Glutamatergic neuron (in vitro differentiated cells): Measurements from ENCODE around the gene HIP1R. TPM values are rescaled to one million over a fixed set of nuclear protein-coding genes. Genes with fewer than 3 reads are reported as not detected.

Experiments
- DNase-seq: peaks from one replicate; pipeline ENCODE4 v3.0.0; 2022
- H3K27ac Mint-ChIP-seq: one replicate; pipeline ENCODE4 v1.8.0; 2020; ENCODE audit warnings: mild to moderate bottlenecking, mixed read lengths, inconsistent platforms; ENCODE audit not compliant: unreplicated experiment
- H3K27me3 Mint-ChIP-seq: one replicate; pipeline ENCODE4 v1.8.0; 2020; ENCODE audit warnings: mild to moderate bottlenecking, moderate library complexity, mixed read lengths, inconsistent platforms; ENCODE audit not compliant: unreplicated experiment
- H3K36me3 Mint-ChIP-seq: one replicate; pipeline ENCODE4 v1.8.0; 2020; ENCODE audit warnings: mild to moderate bottlenecking, mixed read lengths, inconsistent platforms; ENCODE audit not compliant: unreplicated experiment
- H3K4me1 Mint-ChIP-seq: one replicate; pipeline ENCODE4 v1.8.0; 2020; ENCODE audit warnings: mild to moderate bottlenecking, low read depth, mixed read lengths, inconsistent platforms; ENCODE audit not compliant: unreplicated experiment
- H3K4me3 Mint-ChIP-seq: one replicate; pipeline ENCODE4 v1.8.0; 2020; ENCODE audit warnings: mild to moderate bottlenecking, mixed read lengths, inconsistent platforms; ENCODE audit not compliant: unreplicated experiment
- H3K9me3 Mint-ChIP-seq: one replicate; pipeline ENCODE4 v1.8.0; 2020; ENCODE audit warnings: mild to moderate bottlenecking, moderate library complexity, mixed read lengths, inconsistent platforms; ENCODE audit not compliant: unreplicated experiment
- CTCF ChIP-seq: fragments of 200-600 bp; sonication (generic); IDR thresholded peaks from one replicate; pipeline ENCODE4 v1.5.0; 2021; ENCODE audit not compliant: partially characterized antibody, unreplicated experiment
- total RNA-seq: library from RNA; stranded (reverse); fragmentation: NEBNext Ultra II Directional; extraction: Animal tissue kit (Norgen Biotek cat#: 25700); gene quantifications from one replicate; pipeline ENCODE4 v1.2.1, GENCODE V29; 2021; ENCODE audit not compliant: unreplicated experiment

HIP1R gene
- total RNA-seq, 1 donor from 2014 or later, result 19.3 TPM

- H3K27me3 Mint-ChIP-seq, result peaks cover 3% of the 10 kb centered on the region
- peaks cover 33% of the 10 kb centered on the region for H3K4me1 Mint-ChIP-seq
- H3K9me3 Mint-ChIP-seq, result peaks cover 4% of the 10 kb centered on the region
- H3K27ac Mint-ChIP-seq, result peak overlapping the region; percentile 13
- H3K4me3 Mint-ChIP-seq, result peak overlapping the region; percentile 22
- DNase-seq, result no peak
- no peaks in the 10 kb centered on the region for H3K36me3 Mint-ChIP-seq
- TF ChIP-seq CTCF, result no peak
Observed at GRCh38 chr12:122886851-122887818, 51.9 kb downstream of the HIP1R start.

- no peaks in the 10 kb centered on the region for H3K36me3 Mint-ChIP-seq
- DNase-seq, result no peak
- TF ChIP-seq CTCF, result no peak
- no peak overlapping the region for H3K27ac Mint-ChIP-seq
- H3K27me3 Mint-ChIP-seq, result peaks cover 3% of the 10 kb centered on the region
- H3K4me1 Mint-ChIP-seq, result peaks cover 34% of the 10 kb centered on the region
- H3K9me3 Mint-ChIP-seq, result peaks cover 4% of the 10 kb centered on the region
- no peak overlapping the region for H3K4me3 Mint-ChIP-seq
Observed at GRCh38 chr12:122887819-122888212, 52.6 kb downstream of the HIP1R start.

GRCh38 chr12:122888232-122888752, 53.0 kb downstream of the HIP1R start:
- Mint-ChIP-seq H3K4me1 (peaks cover 34% of the 10 kb centered on the region), H3K27ac (no peak overlapping the region), H3K4me3 (no peak overlapping the region), H3K27me3 (peaks cover 3% of the 10 kb centered on the region), H3K9me3 (peaks cover 4% of the 10 kb centered on the region), H3K36me3 (no peaks in the 10 kb centered on the region)
- TF ChIP-seq CTCF, result no peak
- DNase-seq, result no peak

- no peaks in the 10 kb centered on the region for H3K36me3 Mint-ChIP-seq
- H3K27ac Mint-ChIP-seq, result no peak overlapping the region
- no peak overlapping the region for H3K4me3 Mint-ChIP-seq
- DNase-seq, result no peak
- peaks cover 5% of the 10 kb centered on the region for H3K27me3 Mint-ChIP-seq
- H3K4me1 Mint-ChIP-seq, result peaks cover 29% of the 10 kb centered on the region
- peaks cover 5% of the 10 kb centered on the region for H3K9me3 Mint-ChIP-seq
- no peak for TF ChIP-seq CTCF
Observed at GRCh38 chr12:122889761-122890520, 54.7 kb downstream of the HIP1R start.
